Stimulated activated CD4-positive, alpha-beta T cell treated with anti-CD3 and anti-CD28 coated beads, Interleukin-1b, Interleukin-23, amount 100 ng/mL, for 4 hours (primary cell): ENCODE measurements around the gene PITRM1.
"Not testable (repeated sequence)": the region's sequence is repeated elsewhere in the genome, so short reads cannot be mapped to it uniquely, and the experiment has no call there.

Experiments used
- DNase-seq, 2 donors: peaks; one replicate each; pipeline ENCODE4 v3.0.0-alpha.2; 2020; ENCODE audit warnings: low read depth in 2 of 2

Gene PITRM1

DNA sequence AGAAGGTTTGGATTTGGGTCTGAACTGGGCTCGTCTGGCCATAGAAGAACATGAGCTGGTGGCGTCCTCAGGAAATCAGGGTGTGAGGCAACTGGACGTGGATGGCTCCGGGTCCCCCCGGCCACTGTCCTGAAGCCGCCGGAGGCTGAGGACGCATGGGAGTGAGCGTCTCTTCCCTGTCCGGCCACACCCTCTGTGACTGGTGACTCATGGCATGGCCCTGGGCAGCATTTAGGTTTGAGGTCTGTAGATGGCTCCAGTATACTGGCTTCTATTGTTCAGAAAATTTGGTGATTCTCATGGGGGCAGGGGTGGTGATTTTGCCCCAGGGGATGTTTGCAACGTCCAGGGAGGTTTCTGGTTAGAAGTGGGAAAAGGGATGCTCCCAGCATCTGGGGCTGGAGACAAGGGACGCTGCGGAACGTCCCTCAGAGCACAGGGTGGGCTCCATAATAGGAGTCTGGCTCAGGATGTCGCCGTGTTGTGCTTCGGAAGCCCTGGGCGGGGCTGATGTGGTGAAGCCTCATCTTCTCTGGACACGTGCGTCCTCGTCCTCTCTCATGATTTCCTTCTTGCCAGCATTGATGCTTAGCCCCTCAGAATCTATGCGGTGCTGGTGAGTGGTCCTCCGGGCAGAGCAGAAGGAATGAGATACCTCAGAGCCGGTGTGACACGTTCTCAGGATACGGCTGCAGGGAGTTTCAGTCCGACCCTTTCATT, 49.9 kb downstream of the PITRM1 start:
- no peak for DNase-seq

DNA sequence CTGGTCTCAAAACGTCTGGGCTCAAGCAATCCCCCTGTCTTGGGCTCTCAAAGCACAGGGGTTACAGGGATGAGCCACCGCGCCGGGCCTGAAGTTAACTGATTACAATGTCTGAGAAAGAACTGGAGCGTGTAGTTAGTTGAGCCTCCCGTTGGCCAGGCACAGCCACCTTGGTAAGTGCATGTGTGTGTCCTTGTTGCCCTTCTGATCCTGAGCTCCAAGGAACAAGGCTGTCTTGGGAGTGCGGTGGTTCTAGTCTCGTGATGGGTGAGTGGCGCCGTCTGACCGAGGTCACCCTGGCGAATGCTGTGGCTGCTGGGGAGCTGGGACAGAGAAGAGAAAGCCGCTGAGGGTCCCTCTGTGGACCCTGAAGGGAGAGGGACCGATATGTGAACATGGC, 50.5 kb downstream of the PITRM1 start:
- DNase-seq: no peak

DNA sequence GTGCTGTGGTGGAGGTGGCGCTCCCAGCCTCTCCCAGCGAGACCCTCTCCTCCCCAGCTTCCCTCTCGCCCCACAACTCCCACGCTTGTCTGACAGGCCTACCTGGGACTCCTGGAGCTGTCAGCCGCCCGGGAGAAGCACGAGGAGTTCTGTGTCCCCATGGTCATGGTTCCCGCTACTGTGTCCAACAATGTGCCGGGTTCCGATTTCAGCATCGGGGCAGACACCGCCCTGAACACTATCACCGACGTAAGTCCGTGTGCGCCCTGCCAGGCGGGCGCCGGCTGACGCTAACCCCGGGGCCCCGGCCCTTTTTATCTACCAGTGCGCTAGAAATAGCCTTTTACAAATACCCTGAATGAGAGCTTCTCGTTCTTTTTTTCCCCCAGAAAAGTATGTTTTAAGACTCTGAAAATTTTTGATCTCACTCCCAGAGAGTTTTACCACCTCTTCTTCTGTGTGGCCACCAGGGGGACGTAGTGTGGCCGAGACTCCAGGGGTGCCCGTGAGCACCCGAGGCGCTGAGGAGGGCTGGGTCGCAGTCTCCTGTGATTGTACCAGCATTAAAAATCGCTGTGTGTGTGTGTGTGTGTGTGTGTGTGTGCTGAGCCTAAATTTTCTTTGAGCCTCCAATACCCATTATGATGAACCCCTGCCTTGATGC, 52.7 kb downstream of the PITRM1 start:
- DNase-seq: no peak

DNA sequence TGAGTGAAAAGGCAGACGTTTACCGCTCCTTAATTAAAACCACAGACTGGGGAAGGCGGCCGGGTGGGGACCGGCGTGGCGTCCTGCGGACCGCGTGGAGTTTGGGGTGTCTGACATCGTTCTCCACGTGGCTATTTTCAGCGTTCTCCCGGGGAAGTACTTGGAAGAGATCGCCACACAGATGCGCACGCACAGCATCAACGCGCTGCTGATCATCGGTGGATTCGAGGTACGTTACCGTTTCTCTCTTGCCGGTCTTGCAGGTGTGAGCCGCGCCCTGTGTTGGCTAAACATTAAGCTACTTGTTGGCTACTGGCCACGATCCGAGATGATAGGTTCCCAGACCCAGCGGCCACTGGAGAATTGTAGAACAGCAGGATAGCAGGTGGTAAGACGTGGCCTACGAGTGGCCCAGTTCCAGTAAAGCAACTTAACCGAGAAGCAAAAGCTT, 53.9 kb downstream of the PITRM1 start:
- no peak for DNase-seq

DNA sequence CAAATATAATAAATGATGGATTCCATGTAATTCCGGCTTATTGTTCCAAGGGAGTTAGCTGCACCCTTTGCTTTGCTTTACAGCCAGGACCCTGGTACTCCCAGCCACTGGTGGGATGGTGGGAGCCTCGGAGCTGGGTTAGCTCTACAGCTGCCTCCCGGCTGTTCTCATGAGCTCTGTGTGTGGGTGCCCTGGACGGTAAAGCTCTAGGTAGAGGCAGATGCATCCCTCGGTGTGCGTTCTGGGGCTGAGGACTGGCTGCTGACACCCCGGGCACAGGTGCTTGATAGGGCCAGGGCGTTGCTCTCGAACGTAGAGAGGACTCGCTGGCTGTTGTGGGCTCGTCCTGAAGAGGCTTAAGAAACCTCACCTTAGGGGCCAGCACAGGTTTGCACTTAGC, 55.1 kb downstream of the PITRM1 start:
- no peak for DNase-seq

DNA sequence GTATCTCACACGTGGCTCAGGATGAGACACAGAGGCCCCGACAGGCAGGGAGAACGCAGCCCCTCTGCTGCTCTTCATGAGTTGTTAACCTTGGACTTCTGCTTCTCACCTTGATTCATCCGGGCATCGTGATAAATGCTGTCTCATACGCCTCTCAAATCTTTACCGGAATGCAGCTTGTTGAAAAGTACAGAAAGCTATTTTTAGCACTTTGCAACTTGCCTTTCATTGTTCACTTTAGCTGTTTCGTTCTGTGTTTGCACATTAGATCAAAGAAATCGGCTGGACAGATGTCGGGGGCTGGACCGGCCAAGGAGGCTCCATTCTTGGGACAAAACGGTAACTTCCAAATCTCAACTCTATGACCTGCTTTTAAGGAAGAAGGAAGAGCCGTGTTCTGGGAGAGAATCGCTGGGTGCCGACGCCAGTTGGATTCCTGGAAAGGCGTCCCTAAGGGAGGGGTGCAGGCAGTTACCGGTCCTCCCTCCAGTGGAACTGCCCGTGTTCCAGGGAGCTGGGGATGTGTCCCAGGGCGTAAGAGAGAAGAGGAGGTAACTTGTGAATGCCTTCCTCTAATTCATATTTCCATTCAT, 56.0 kb downstream of the PITRM1 start:
- no peak for DNase-seq

DNA sequence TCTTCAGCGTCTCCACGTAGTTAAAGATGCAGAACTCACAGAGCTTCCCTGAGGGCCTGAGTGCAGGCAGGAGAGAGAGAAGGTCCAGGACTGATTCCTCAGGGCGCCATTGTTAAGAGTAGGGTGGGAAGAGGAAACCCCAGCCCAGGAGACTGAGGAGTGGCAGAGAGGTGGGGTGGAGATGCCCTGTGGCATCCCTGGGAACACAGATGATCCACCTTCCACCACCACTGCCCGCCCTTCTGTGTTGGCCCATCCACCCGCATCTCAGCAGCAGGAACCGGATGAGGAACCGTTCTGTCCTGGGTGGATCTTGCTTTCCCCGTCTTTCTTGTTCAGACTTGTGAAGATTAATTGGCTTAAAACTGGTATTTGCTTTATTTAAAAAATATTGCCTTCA, 56.9 kb downstream of the PITRM1 start:
- DNase-seq: no peak

DNA sequence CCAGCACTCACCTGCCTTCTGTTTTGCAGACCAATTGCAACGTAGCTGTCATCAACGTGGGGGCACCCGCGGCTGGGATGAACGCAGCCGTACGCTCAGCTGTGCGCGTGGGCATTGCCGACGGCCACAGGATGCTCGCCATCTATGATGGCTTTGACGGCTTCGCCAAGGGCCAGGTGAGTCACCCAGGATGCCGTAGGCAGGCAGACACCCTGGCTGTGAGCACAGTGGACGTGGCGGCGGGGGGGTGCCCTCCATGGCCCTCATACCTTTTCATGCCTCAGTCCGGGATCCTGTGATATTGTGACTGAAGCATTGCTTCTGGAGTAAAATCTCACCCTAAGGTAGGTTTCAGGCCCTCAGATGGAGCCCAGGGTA, 59.2 kb downstream of the PITRM1 start:
- DNase-seq: no peak

DNA sequence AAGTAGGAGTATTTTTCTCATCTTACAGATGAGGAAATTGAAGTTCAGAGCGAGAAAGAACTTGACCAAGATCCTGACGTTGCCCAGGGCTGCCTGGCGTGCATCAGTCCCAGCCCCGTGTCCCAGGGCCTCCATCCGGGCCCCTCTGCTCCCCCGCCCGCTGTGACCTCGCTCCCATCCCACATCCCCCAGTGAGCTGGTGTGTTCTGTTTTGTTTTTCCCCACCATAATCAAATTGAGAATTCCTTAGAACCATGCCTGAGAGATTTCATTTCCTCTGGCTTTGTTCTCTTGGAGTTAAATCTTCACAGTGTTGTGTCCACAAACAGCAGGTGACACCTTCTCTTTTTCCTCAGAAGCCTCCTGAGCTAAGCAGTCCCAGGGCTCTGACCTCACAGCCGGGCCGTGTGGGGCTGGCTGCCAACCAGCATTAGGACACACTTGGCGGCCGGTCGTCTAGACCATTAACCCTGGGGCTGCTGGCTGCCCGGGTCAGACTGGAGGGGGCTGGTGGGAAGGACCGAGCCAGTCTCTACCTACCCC, 60.9 kb downstream of the PITRM1 start:
- no peak for DNase-seq

DNA sequence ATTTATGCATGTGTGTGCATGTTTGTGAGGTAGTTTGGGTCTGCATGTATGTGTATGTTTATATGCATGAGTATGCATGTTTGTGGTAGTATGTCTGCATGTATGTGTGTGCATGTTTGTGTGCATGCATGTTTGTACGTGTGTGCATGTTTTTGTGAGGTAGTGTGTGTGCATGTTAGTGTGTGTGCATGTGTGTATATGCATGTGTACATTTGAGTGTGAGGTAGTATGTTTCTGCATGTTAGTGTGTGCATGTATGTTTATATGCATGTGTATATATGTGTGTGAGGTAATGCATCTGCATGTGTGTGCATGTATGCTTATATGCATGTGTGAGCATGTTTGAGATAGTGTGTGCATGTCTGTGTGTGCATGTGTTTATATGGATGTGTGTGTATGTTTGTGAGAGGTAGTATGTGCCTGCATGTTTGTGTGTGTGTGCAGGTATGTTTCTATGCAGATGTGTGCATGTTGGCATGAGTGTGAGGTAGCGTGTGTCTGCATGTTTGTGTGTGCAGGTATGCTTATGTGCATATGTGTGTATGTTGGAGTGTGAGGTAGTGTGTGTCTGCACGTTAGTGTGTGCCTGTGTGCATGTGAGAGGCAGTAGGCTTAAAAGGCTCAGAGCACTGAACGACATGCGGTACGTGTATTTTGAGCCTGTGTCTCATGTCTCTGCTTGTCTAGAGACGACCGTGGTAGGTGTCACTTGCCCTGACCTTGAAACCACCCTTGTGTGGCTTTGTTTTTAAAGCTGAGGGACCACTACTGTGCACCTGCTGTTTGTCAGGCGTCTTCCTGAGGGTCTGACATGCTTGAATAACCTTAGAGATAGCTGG, 61.6 kb downstream of the PITRM1 start:
- no peak for DNase-seq

DNA sequence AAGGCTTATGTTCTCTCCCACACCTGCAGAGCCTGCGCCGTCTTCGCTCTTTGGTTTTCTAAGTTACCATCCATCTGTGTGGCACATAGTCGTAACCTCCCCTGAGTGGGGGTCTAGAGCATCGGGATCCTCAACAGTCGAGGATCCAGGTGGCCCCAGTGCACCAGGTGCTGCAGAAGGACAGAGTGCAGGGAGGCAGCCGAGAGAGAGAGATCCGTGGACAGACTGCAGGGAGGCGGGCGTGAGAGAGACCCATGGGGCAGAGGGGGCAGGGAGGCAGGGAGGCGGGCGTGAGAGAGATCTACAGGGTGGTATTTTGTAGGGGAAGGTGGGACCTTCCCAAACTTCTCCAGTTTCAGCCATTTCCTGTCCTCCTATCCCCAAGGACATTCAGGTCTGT, 62.9 kb downstream of the PITRM1 start:
- DNase-seq: no peak

DNA sequence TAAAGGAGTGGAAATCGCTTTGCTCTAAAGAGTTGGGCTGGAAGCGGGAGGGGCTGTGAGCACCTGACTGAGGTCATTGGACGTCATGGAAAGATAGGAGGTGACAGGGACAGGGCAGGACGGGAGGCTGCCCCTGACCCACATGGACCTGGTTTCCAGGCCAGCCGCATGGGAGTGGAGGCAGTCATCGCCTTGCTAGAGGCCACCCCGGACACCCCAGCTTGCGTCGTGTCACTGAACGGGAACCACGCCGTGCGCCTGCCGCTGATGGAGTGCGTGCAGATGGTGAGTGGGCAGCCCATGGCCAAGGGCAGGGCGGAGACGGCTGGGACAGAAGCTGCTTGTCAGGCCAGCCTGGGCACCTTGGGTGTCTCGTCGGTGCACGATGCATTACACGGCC, 63.4 kb downstream of the PITRM1 start:
- DNase-seq: no peak

DNA sequence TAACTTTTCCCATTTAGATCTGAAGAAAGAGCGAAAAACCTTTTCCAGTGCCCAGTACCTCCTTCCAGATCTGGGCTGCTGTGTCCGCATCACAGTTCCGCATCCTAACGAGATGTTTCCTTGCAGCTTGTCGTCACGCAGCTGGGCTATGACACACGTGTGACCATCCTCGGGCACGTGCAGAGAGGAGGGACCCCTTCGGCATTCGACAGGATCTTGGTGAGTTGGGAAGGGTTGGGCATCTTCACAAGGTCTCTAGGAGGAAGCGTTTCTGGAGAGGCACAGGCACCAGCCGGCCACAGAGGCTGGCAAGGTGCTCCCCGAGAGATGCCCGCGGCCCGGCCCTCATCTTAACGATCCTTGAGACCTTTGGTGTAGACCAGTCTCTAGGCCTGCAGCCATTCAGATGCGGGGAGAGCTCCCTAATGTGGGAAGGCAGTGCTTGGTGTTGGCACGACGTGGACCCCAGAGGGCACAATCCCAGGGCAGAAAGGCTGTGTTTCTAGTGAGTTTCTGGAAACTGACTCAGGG, 63.9 kb downstream of the PITRM1 start:
- DNase-seq: no peak

DNA sequence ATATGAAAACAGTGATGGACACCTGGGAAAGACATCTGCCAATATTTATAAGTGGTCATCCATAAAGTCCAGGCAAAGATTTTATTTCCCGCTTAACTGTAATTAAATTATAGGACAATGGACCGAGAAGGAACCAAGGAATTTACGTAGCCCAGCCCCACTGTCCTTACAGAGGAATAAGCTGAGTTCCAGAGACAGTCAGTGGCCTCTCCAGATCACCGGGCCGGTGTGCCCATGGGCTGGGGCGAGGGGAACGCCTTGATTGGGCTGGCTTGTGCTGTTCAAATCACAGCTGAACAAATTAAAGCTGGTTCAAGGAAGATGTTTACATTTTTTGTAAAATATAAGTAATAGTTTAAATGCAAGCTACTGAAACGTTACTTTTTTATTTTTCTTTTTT, 64.5 kb downstream of the PITRM1 start:
- DNase-seq: no peak

DNA sequence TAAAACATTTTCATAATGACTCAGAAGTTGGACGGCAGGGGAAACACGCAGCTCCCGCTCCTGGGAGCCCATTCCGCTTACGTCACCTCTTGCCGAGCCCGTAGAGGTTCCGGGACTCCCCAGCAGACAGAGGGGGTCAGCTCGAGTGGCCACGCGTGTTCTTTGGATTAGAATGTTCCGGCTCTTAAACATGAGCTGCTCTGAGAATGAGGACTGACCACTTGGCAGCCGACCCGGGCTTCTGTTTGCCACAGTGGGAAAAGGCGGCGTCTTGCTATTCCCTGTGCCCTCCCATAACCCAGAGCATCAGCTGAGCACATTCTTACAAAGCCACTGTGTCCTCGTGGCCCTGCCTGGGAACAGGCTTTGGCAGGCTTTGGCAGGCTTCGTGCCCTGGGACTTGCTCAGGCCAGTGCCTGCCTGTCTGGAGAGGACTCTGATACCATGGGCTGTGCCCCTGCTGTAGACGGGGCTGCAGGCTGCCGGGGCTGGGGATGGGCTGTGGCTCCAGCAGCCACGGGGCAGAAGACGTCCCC, 65.1 kb downstream of the PITRM1 start:
- DNase-seq: no peak

DNA sequence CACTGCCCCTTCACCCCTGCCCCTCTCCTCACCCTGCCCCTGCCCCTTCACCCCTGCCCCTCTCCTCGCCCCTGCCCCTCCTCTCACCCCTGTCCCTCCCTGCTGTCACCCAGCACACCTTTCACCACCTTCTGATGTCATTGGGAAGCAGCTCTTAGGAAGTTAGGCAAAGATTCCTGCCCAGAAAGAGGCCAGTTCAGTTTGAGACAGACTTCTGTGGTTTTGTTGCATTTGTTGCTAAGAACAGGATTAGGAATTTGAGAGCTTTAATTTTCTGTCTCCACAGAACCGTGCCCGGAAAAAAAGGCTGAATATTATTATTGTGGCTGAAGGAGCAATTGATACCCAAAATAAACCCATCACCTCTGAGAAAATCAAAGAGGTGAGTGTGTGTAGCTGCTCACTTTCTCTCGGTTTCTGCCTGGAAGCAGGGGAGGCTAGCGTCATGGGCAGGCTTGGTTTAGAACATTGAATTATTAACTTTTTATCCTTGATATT, 65.6 kb downstream of the PITRM1 start:
- no peak for DNase-seq

DNA sequence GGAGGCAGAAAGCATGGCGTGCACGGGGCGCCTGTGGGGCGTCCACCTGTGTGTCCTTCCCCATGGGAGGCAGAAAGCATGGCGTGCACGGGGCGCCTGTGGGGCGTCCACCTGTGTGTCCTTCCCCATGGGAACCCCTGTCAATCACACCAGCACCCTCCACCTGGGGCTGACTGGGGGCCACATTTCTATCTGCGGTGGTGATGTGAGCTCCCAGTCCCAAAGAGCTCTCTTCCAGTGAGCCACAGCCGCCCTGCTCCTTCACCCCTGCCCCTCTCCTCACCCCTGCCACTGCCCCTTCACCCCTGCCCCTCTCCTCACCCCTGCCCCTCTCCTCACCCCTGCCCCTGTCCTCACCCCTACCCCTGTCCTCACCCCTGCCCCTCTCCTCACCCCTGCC, 66.3 kb downstream of the PITRM1 start:
- not testable (repeated sequence) for DNase-seq

DNA sequence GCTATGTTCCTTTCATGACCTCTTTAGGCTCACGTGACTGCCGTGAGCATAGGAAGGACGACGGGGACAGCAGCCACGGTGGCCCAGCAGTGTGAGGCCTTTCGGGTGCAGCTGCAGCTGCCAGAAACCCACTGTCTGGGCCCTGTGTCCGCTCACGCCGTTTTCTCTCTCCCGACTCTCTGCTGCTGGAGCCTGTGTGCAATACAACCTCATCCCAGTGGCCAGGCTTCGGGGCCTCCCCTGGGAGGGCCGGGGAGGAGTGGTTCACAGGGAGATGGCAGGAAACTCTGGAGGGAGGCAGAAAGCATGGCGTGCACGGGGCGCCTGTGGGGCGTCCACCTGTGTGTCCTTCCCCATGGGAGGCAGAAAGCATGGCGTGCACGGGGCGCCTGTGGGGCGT, 66.7 kb downstream of the PITRM1 start:
- DNase-seq: no peak

DNA sequence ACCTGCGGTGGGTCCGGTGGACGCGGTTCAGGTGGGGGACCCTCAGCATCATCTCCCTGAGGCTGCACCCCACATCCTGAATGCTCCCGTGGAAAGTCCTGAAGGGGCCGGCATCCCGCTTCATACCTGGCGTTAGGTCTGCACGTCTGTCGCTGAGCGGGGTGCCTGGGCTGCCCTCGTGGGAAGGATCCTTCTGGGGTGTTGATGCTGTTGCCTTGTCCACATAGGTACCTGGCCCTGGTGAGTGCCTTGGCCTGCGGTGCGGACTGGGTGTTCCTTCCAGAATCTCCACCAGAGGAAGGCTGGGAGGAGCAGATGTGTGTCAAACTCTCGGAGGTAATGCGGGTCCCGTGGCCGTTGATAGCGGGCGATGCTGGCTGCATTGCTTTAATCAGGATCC, 67.4 kb downstream of the PITRM1 start:
- no peak for DNase-seq

DNA sequence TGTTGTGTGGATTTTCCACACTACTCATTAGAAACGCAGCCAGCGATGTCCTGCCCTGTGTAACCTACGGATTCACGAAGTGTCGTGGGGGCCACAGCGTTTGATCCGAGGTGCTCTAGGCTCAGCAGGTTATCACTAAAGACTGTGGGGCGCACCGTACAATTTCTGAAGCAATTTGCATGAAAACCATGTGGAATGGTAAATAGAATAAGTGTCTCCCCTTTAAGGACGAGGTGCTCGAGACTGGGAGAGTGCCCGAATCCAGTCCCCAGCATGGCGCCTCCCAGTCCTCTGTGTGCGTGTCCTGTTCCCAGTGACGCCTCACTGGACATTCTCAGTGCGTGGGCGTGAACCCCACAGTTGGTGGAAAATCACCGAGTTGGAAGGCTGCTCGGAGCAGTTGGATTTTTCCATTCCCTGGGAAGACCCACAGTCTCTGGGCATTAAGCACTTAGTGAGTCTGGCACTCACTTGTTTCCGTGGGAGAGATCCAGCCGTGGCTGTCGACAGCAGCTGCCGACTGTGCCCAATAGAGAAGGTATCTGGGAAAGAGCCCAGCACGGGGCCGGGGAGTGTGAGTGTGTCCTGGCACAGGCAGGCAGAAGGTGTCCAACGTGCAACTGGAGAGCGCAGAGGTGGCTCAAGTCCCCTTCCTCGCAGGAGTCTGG, 68.2 kb downstream of the PITRM1 start:
- no peak for DNase-seq

DNA sequence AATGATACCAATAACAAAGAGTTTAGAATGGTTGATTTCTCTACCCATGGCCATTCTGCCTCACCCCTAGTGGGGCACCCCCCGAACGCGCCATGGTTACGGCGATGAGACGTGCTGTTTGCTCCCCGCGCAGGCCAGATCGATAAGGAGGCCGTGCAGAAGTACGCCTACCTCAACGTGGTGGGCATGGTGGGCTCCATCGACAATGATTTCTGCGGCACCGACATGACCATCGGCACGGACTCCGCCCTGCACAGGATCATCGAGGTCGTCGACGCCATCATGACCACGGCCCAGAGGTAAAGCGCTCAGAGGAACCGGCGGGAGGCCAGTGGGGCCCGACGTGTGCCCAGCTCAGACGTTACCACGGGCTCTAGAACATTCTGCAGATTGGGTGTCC, 68.9 kb downstream of the PITRM1 start:
- DNase-seq: no peak
